Activated CD8-positive, alpha-beta memory T cell treated with anti-CD3 and anti-CD28 coated beads, Interleukin-2, amount 50 U/mL, for 48 hours (primary cell): ENCODE data around the gene RSPH9.

ENCODE experiments used
- DNase-seq: peaks from one replicate; pipeline ENCODE4 v3.0.0-alpha.2; 2020

Gene RSPH9

GRCh38 chr6:43669050-43669921, 24.4 kb downstream of the RSPH9 start:
- no peak for DNase-seq

- no peak for DNase-seq
Observed at GRCh38 chr6:43669922-43670622, 25.2 kb downstream of the RSPH9 start.

GRCh38 chr6:43670623-43670986, 25.8 kb downstream of the RSPH9 start:
- no peak for DNase-seq

GRCh38 chr6:43671011-43671800, 26.4 kb downstream of the RSPH9 start:
- DNase-seq: no peak

GRCh38 chr6:43671801-43672690, 27.2 kb downstream of the RSPH9 start:
- no peak for DNase-seq

GRCh38 chr6:43673444-43674084, 28.7 kb downstream of the RSPH9 start:
- DNase-seq: no peak

- no peak for DNase-seq
Observed at GRCh38 chr6:43674291-43674690, 29.5 kb downstream of the RSPH9 start.

GRCh38 chr6:43674921-43675320, 30.1 kb downstream of the RSPH9 start:
- no peak for DNase-seq

- no peak for DNase-seq
Observed at GRCh38 chr6:43676962-43677606, 32.2 kb downstream of the RSPH9 start.

GRCh38 chr6:43677759-43678158, 32.9 kb downstream of the RSPH9 start:
- DNase-seq: no peak

GRCh38 chr6:43678341-43678740, 33.5 kb downstream of the RSPH9 start:
- no peak for DNase-seq

- DNase-seq: no peak
Observed at GRCh38 chr6:43679057-43679456, 34.2 kb downstream of the RSPH9 start.

- DNase-seq: no peak
Observed at GRCh38 chr6:43680308-43681200, 35.7 kb downstream of the RSPH9 start.

- no peak for DNase-seq
Observed at GRCh38 chr6:43681303-43681702, 36.5 kb downstream of the RSPH9 start.

GRCh38 chr6:43682724-43683429, 38.0 kb downstream of the RSPH9 start:
- no peak for DNase-seq

- no peak for DNase-seq
Observed at GRCh38 chr6:43683708-43684455, 39.0 kb downstream of the RSPH9 start.

GRCh38 chr6:43687079-43687436, 42.2 kb downstream of the RSPH9 start:
- DNase-seq: no peak

- peak; percentile 90 for DNase-seq
Observed at GRCh38 chr6:43687437-43688347, 42.9 kb downstream of the RSPH9 start, which contains the start of gene MRPS18A. MRPS18A (minus strand) TSS chr6:43687791; CDS start chr6:43687779, 12 bp downstream.
